OCI-LY1 (cell line): ENCODE data around the gene FFAR2.
"Not testable (repeated sequence)": the region's sequence is repeated elsewhere in the genome, so short reads cannot be mapped to it uniquely, and the experiment has no call there.

Source experiments
- EZH2 ChIP-seq: fragments of 200-600 bp; sonication (generic), shearing (Covaris generic); IDR thresholded peaks from 2 replicates; pipeline ENCODE4 v1.8.0; 2017; ENCODE audit warnings: borderline replicate concordance, mixed run types, mild to moderate bottlenecking, antibody characterized with exemption, low read length, moderate library complexity, mixed read lengths
- TF ChIP-seq, protein P1 (sequence below): fragments of 200-600 bp; sonication (generic), shearing (Covaris generic); IDR thresholded peaks from 2 replicates; pipeline ENCODE4 v1.5.1; 2017; ENCODE audit warnings: mild to moderate bottlenecking, antibody characterized with exemption, low read length, moderate library complexity, mixed read lengths

DNA sequence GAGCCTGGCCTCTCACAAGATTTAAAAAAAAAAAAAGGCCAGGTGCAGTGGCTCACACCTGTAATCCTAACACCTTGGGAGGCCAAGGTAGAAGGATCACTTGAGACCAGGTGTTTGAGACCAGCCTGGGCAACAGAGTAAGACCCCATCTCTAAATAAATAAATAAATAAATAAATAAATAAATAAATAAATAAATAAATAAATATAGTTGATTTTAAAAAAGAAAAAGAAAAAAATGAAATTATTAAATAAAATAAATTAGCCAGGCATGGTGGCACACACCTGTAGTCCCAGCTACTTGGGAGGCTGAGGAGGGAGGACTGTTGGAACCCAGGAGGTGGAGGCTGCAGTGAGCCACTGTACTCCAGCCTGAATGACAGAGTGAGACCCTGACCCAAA is 13.7 kb downstream of the FFAR2 start:
- not testable (repeated sequence) for TF ChIP-seq EZH2
- TF ChIP-seq, protein P1, sequence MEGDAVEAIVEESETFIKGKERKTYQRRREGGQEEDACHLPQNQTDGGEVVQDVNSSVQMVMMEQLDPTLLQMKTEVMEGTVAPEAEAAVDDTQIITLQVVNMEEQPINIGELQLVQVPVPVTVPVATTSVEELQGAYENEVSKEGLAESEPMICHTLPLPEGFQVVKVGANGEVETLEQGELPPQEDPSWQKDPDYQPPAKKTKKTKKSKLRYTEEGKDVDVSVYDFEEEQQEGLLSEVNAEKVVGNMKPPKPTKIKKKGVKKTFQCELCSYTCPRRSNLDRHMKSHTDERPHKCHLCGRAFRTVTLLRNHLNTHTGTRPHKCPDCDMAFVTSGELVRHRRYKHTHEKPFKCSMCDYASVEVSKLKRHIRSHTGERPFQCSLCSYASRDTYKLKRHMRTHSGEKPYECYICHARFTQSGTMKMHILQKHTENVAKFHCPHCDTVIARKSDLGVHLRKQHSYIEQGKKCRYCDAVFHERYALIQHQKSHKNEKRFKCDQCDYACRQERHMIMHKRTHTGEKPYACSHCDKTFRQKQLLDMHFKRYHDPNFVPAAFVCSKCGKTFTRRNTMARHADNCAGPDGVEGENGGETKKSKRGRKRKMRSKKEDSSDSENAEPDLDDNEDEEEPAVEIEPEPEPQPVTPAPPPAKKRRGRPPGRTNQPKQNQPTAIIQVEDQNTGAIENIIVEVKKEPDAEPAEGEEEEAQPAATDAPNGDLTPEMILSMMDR = not testable (repeated sequence)
